HEK293 (cell line): ENCODE data around the gene PALD1.

ENCODE experiments used
- CTCF ChIA-PET: fragments of 350-600 bp; formaldehyde crosslinking; extraction: SDS; loops from one replicate; lab custom pipeline; 2021; ENCODE audit warnings: antibody characterized with exemption; lab: Yijun Ruan, JAX
- POLR2A ChIA-PET: fragments of 300-600 bp; formaldehyde crosslinking; extraction: SDS; loops from one replicate; lab custom pipeline; 2020; ENCODE audit warnings: antibody characterized with exemption, inconsistent platforms; lab: Yijun Ruan, JAX
- H3K27ac ChIP-seq: fragments of 200-500 bp; sonication (Bioruptor generic); 2 replicates; pipeline ENCODE4 v1.5.1; 2014; ENCODE audit warnings: low read depth, low read length, control low read depth, inconsistent platforms; ENCODE audit errors: extremely low read depth
- H3K36me3 ChIP-seq, 2 experiments: fragments of 200-500 bp in 1 of 2; sonication (Bioruptor generic) in 1 of 2; 1 replicate in 1 of 2; 2 replicates in 1 of 2; pipeline ENCODE4 v1.5.1; 2014 to 2017; ENCODE audit warnings: inconsistent platforms in 2 of 2, low read length in 2 of 2; ENCODE audit not compliant: control insufficient read depth in 2 of 2, insufficient read depth in 1 of 2
- H3K4me1 ChIP-seq: fragments of 200-500 bp; sonication (Bioruptor generic); 2 replicates; pipeline ENCODE4 v1.5.1; 2014; ENCODE audit warnings: mild to moderate bottlenecking, low read length, inconsistent platforms; ENCODE audit not compliant: control insufficient read depth, insufficient read depth
- H3K4me3 ChIP-seq: 2 replicates; pipeline ENCODE4 v1.5.1; 2011; ENCODE audit warnings: low read depth, mild to moderate bottlenecking, control low read depth, low read length, moderate library complexity
- H3K9me3 ChIP-seq: fragments of 200-500 bp; sonication (Bioruptor generic); 2 replicates; pipeline ENCODE4 v1.5.1; 2014; ENCODE audit warnings: low read depth, low read length, inconsistent platforms; ENCODE audit not compliant: control insufficient read depth, insufficient read depth
- SP7 ChIP-seq: fragments of 450-650 bp; formaldehyde crosslinking; IDR thresholded peaks from 2 replicates; pipeline ENCODE4 v1.5.1; 2016; ENCODE audit warnings: missing biosample characterization, missing genetic modification characterization
- ZBTB17 ChIP-seq: fragments of 450-650 bp; formaldehyde crosslinking; IDR thresholded peaks from 2 replicates; pipeline ENCODE4 v1.5.1; 2016; ENCODE audit warnings: missing biosample characterization, missing genetic modification characterization
- ZBTB20 ChIP-seq: fragments of 450-650 bp; formaldehyde crosslinking; IDR thresholded peaks from 2 replicates; pipeline ENCODE4 v1.5.1; 2016; ENCODE audit warnings: missing biosample characterization, missing genetic modification characterization
- ZIC2 ChIP-seq: fragments of 450-650 bp; formaldehyde crosslinking; IDR thresholded peaks from 2 replicates; pipeline ENCODE4 v1.5.1; 2016; ENCODE audit warnings: missing biosample characterization, missing genetic modification characterization
- ZNF112 ChIP-seq: fragments of 450-650 bp; formaldehyde crosslinking; IDR thresholded peaks from 2 replicates; pipeline ENCODE4 v1.5.0; 2017; ENCODE audit warnings: missing biosample characterization, missing genetic modification characterization
- ZNF132 ChIP-seq: fragments of 450-650 bp; formaldehyde crosslinking; IDR thresholded peaks from 2 replicates; pipeline ENCODE4 v1.5.1; 2017; ENCODE audit warnings: missing biosample characterization, missing genetic modification characterization, borderline replicate concordance
- ZNF202 ChIP-seq: fragments of 450-650 bp; formaldehyde crosslinking; IDR thresholded peaks from 2 replicates; pipeline ENCODE4 v1.5.1; 2016; ENCODE audit warnings: missing biosample characterization, missing genetic modification characterization, borderline replicate concordance
- ZNF324 ChIP-seq: fragments of 450-650 bp; formaldehyde crosslinking; IDR thresholded peaks from 2 replicates; pipeline ENCODE4 v1.5.1; 2016; ENCODE audit warnings: missing biosample characterization, missing genetic modification characterization
- ZNF341 ChIP-seq: fragments of 450-650 bp; formaldehyde crosslinking; IDR thresholded peaks from 2 replicates; pipeline ENCODE4; 2016; ENCODE audit warnings: low read depth, missing biosample characterization, missing genetic modification characterization
- ZNF404 ChIP-seq: fragments of 450-650 bp; formaldehyde crosslinking; IDR thresholded peaks from 2 replicates; pipeline ENCODE4 v1.5.1; 2017; ENCODE audit warnings: missing biosample characterization, missing genetic modification characterization
- ZNF529 ChIP-seq: fragments of 450-650 bp; formaldehyde crosslinking; IDR thresholded peaks from 2 replicates; pipeline ENCODE4 v1.5.1; 2017; ENCODE audit warnings: missing genetic modification characterization, missing biosample characterization; ENCODE audit not compliant: insufficient replicate concordance
- ZNF600 ChIP-seq: fragments of 450-650 bp; formaldehyde crosslinking; IDR thresholded peaks from 2 replicates; pipeline ENCODE4 v1.5.1; 2016; ENCODE audit warnings: missing biosample characterization, missing genetic modification characterization
- ZNF626 ChIP-seq: fragments of 450-650 bp; sonication (Bioruptor Pico); formaldehyde crosslinking; IDR thresholded peaks from 2 replicates; pipeline ENCODE4 v1.5.1; 2018; ENCODE audit warnings: missing biosample characterization, missing genetic modification characterization, inconsistent platforms
- ZNF654 ChIP-seq: fragments of 450-650 bp; formaldehyde crosslinking; IDR thresholded peaks from 2 replicates; pipeline ENCODE4 v1.5.1; 2016; ENCODE audit warnings: low read depth, missing biosample characterization, missing genetic modification characterization
- ZNF660 ChIP-seq: fragments of 450-650 bp; IDR thresholded peaks from 2 replicates; pipeline ENCODE4 v1.5.1; 2018; ENCODE audit warnings: missing biosample characterization, mild to moderate bottlenecking, missing genetic modification characterization
- ZNF677 ChIP-seq: fragments of 450-650 bp; IDR thresholded peaks from 2 replicates; pipeline ENCODE4 v1.5.0; 2018; ENCODE audit warnings: missing biosample characterization, mild to moderate bottlenecking, missing genetic modification characterization, moderate library complexity
- ZNF707 ChIP-seq: fragments of 450-650 bp; formaldehyde crosslinking; IDR thresholded peaks from 2 replicates; pipeline ENCODE4 v1.5.1; 2016; ENCODE audit warnings: missing biosample characterization, missing genetic modification characterization
- ZNF776 ChIP-seq: fragments of 450-650 bp; formaldehyde crosslinking; IDR thresholded peaks from 2 replicates; pipeline ENCODE4 v1.5.0; 2017; ENCODE audit warnings: missing biosample characterization, missing genetic modification characterization, borderline replicate concordance
- ZXDB ChIP-seq: fragments of 450-650 bp; formaldehyde crosslinking; IDR thresholded peaks from 2 replicates; pipeline ENCODE4 v1.5.1; 2016; ENCODE audit warnings: missing biosample characterization, missing genetic modification characterization
- TF ChIP-seq, protein P1 (sequence below): fragments of 450-650 bp; IDR thresholded peaks from 2 replicates; pipeline ENCODE4 v1.5.1; 2018; ENCODE audit warnings: missing biosample characterization, missing genetic modification characterization
- TF ChIP-seq, protein P2 (sequence below): fragments of 450-650 bp; formaldehyde crosslinking; IDR thresholded peaks from 2 replicates; pipeline ENCODE4 v1.5.1; 2016; ENCODE audit warnings: missing biosample characterization, missing genetic modification characterization
- TF ChIP-seq, protein P3 (sequence below): fragments of 450-650 bp; formaldehyde crosslinking; IDR thresholded peaks from 2 replicates; pipeline ENCODE4 v1.5.1; 2016; ENCODE audit warnings: missing biosample characterization, missing genetic modification characterization
- TF ChIP-seq, protein P4 (sequence below): fragments of 450-650 bp; formaldehyde crosslinking; IDR thresholded peaks from 2 replicates; pipeline ENCODE4 v1.5.1; 2016; ENCODE audit warnings: missing biosample characterization, missing genetic modification characterization
- TF ChIP-seq, protein P5 (sequence below): fragments of 450-650 bp; formaldehyde crosslinking; IDR thresholded peaks from 2 replicates; pipeline ENCODE4 v1.5.1; 2016; ENCODE audit warnings: missing biosample characterization, missing genetic modification characterization

The PALD1 gene

DNA sequence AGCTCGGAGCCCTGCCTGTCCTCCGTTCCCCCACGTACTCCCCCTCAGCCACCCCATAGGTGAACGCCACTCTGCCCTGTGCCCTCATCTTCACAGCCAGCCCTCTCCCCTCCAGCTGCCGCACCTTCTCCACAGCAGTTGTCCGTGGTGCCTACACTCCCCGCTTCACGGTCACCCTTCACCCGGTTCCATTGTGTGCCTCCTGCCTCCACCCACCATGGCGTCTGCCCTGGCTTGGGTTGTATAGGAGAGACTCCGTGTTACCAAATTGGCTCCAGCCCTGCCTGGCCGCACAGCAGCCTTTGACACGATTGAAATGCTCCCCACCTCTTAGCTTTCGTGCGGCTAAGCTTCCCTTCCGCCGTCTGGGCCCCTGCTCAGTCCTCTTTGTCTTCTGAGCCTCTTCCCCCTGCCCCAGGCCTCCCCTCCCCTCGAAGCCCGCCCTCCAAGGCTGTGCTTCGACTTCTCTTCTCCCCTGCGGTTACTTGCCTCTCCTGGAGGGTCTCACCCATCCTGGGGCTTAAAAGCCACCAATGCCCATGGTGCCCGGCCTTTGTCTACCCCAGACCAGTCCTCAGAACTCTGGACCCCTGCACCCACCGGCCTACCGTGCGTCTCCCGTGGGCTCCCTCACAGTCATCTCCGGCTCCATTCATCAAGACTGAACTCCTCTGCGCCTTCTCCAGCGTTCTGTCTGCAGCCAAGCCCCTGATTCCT is 18.6 kb upstream of the PALD1 start:
- Histone ChIP-seq H3K27ac (no peak overlapping the region), H3K4me3 (no peak overlapping the region), H3K9me3 (no peaks in the 10 kb centered on the region)
- CTCF ChIA-PET: interaction anchor here (0.9 to 2.9 kb wide), 7 partner anchors 7 to 238 kb away, joined by 3 to 25 read pairs (median 5); partner anchors contain the start of gene PALD1
- no peak for TF ChIP-seq ZNF404 (tag by site-specific recombination)
- 0 out of 2 replicates have a peak, but pooled peaks have one; percentile 16 for TF ChIP-seq ZBTB17 (tag by site-specific recombination)
- TF ChIP-seq, all 188 proteins: peak for 1
- H3K36me3 ChIP-seq: no peaks in the 10 kb centered on the region
- POLR2A ChIA-PET: interaction anchor here (1.0 kb wide), 1 partner anchor 17 kb away, joined by 5 read pairs; no protein-coding TSS in a partner anchor
- peaks cover 6% of the 10 kb centered on the region for H3K4me1 ChIP-seq

DNA sequence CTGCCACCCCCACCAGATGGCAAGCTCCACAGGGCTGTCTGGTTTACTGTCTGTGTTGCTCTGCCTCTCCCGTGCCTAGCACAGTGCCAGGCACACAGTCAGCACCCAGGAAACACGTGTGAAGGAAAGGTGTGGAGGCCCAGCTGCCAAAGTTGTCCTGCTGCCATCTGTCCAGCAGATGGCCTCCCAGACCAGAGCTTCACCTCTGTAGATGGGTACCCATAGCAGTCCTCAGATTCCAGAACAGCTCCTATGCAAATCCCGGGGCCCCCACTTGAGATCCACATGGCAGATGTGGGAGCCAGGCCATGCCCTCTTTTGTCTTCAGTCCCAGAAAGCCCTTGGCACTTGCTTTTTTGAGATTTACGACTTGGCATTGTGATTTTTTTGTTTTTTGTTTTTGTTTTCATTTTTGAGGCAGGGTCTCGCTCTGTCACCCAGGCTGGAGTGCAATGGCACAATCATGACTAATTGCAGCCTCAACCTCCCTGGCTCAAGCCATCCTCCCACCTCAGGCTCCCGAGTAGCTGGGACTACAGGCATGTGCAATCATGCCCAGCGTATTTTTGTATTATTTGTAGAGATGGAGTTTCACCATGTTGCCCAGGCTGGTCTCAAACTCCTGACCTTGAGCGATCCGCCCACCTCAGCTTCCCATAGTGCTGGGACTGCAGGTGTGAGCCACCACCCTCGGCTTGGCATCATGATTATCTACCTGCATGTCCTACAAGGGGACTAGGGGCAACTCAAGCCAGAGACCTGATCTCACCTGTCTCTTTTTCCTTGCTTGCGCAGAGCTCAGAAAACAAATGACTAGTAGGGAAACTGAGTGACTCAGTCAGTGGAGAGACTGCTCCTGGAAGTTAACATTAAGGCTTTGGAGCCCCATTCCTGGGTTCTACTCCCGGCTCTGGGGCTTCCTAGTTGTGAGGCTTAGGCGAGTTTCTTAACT is 16.9 kb upstream of the PALD1 start:
- ChIA-PET CTCF (interaction anchor here (0.6 to 2.9 kb wide), 39 partner anchors 9 to 562 kb away, joined by 3 to 27 read pairs (median 4); partner anchors contain the start of gene PALD1), POLR2A (interaction anchor here (0.6 to 1.1 kb wide), 4 partner anchors 11 to 416 kb away, joined by 3 to 5 read pairs (median 4); partner anchors contain the start of gene TYSND1)
- Histone ChIP-seq H3K27ac (no peak overlapping the region), H3K4me3 (no peak overlapping the region), H3K36me3 (no peaks in the 10 kb centered on the region), H3K9me3 (no peaks in the 10 kb centered on the region), H3K4me1 (peaks cover 6% of the 10 kb centered on the region)
- TF ChIP-seq, protein P1, sequence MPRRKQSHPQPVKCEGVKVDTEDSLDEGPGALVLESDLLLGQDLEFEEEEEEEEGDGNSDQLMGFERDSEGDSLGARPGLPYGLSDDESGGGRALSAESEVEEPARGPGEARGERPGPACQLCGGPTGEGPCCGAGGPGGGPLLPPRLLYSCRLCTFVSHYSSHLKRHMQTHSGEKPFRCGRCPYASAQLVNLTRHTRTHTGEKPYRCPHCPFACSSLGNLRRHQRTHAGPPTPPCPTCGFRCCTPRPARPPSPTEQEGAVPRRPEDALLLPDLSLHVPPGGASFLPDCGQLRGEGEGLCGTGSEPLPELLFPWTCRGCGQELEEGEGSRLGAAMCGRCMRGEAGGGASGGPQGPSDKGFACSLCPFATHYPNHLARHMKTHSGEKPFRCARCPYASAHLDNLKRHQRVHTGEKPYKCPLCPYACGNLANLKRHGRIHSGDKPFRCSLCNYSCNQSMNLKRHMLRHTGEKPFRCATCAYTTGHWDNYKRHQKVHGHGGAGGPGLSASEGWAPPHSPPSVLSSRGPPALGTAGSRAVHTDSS (tag by site-specific recombination): no peak
- TF ChIP-seq ZXDB (tag by site-specific recombination): no peak; the same call in 1 of the 2 replicates
- TF ChIP-seq SP7 (tag by site-specific recombination): no peak
- TF ChIP-seq, protein P2, sequence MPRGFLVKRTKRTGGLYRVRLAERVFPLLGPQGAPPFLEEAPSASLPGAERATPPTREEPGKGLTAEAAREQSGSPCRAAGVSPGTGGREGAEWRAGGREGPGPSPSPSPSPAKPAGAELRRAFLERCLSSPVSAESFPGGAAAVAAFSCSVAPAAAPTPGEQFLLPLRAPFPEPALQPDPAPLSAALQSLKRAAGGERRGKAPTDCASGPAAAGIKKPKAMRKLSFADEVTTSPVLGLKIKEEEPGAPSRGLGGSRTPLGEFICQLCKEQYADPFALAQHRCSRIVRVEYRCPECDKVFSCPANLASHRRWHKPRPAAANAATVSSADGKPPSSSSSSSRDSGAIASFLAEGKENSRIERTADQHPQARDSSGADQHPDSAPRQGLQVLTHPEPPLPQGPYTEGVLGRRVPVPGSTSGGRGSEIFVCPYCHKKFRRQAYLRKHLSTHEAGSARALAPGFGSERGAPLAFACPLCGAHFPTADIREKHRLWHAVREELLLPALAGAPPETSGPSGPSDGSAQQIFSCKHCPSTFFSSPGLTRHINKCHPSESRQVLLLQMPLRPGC: no peak
- peak; percentile 34 for TF ChIP-seq ZNF341 (tag by site-specific recombination)
- TF ChIP-seq ZNF529 (tag by site-specific recombination): no peak
- TF ChIP-seq, protein P3, sequence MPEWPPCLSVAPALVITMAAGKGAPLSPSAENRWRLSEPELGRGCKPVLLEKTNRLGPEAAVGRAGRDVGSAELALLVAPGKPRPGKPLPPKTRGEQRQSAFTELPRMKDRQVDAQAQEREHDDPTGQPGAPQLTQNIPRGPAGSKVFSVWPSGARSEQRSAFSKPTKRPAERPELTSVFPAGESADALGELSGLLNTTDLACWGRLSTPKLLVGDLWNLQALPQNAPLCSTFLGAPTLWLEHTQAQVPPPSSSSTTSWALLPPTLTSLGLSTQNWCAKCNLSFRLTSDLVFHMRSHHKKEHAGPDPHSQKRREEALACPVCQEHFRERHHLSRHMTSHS (tag by site-specific recombination): no peak
- TF ChIP-seq ZNF626 (tag by site-specific recombination): no peak
- no peak for TF ChIP-seq ZNF660
- TF ChIP-seq, protein P4, sequence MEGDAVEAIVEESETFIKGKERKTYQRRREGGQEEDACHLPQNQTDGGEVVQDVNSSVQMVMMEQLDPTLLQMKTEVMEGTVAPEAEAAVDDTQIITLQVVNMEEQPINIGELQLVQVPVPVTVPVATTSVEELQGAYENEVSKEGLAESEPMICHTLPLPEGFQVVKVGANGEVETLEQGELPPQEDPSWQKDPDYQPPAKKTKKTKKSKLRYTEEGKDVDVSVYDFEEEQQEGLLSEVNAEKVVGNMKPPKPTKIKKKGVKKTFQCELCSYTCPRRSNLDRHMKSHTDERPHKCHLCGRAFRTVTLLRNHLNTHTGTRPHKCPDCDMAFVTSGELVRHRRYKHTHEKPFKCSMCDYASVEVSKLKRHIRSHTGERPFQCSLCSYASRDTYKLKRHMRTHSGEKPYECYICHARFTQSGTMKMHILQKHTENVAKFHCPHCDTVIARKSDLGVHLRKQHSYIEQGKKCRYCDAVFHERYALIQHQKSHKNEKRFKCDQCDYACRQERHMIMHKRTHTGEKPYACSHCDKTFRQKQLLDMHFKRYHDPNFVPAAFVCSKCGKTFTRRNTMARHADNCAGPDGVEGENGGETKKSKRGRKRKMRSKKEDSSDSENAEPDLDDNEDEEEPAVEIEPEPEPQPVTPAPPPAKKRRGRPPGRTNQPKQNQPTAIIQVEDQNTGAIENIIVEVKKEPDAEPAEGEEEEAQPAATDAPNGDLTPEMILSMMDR (tag by site-specific recombination): peak; percentile 74
- TF ChIP-seq, protein P5, sequence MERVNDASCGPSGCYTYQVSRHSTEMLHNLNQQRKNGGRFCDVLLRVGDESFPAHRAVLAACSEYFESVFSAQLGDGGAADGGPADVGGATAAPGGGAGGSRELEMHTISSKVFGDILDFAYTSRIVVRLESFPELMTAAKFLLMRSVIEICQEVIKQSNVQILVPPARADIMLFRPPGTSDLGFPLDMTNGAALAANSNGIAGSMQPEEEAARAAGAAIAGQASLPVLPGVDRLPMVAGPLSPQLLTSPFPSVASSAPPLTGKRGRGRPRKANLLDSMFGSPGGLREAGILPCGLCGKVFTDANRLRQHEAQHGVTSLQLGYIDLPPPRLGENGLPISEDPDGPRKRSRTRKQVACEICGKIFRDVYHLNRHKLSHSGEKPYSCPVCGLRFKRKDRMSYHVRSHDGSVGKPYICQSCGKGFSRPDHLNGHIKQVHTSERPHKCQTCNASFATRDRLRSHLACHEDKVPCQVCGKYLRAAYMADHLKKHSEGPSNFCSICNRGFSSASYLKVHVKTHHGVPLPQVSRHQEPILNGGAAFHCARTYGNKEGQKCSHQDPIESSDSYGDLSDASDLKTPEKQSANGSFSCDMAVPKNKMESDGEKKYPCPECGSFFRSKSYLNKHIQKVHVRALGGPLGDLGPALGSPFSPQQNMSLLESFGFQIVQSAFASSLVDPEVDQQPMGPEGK (tag by site-specific recombination): 0 out of 2 replicates have a peak, but pooled peaks have one; percentile 16
- no peak for TF ChIP-seq ZNF202 (tag by site-specific recombination)
- TF ChIP-seq ZNF324 (tag by site-specific recombination): no peak
- no peak for TF ChIP-seq ZNF112 (tag by site-specific recombination)
- no peak for TF ChIP-seq ZIC2 (tag by site-specific recombination)
- TF ChIP-seq ZNF132 (tag by site-specific recombination): no peak
- no peak for TF ChIP-seq ZNF776 (tag by site-specific recombination)
- TF ChIP-seq ZNF600: peak; percentile 99
- no peak for TF ChIP-seq ZNF677 (tag by site-specific recombination)
- TF ChIP-seq ZNF707: no peak
- peak; percentile 96 for TF ChIP-seq ZNF654
- peak; percentile 56; the same call in 1 of the 2 replicates for TF ChIP-seq ZBTB20 (tag by site-specific recombination)
